ENCODE data around the gene DNTT.
A peak's percentile ranks its signal among the peaks of the same experiment; 100 is the strongest.

DNA sequence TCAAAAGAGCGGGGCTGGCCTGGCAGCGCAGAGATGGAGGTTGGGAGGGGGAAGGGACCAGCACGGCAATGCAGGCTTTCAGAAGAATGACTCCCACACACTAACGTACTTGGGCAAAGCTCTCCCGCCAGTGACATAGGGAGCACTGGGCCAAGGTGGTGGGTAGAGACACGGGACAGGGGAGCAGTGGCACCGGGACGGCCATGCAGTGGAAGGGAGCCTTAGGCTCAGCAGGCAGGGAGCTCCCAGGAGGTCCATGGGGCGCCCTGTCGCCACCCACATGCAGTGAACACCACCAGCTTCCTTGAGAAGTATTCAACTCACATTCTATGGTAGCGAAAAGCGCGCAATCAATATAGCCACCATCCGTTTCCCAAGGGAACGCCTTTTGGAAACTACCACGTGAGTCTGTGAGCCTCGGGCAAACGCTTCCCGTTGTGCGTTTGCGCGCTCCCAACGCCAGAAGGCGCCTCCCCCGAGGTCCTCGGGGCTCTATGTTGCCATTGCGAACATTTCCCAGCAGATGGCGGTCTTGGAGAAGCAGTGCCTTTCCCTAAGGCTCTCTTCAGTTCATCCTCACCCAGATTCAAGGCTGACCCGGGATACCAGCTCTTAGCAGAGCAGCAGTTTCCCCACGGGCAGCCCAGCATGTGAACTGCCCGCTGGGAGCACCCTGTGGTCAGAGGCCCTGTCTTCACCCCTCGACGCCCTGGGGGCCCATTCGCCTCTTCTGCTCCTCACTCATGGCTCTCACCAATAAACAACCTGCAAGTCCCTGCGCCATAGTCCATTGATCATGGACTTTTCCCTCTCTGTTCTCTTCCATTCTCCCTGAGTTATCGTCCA is 71.0 kb downstream of the DNTT start:
- TF ChIP-seq, protein P1, sequence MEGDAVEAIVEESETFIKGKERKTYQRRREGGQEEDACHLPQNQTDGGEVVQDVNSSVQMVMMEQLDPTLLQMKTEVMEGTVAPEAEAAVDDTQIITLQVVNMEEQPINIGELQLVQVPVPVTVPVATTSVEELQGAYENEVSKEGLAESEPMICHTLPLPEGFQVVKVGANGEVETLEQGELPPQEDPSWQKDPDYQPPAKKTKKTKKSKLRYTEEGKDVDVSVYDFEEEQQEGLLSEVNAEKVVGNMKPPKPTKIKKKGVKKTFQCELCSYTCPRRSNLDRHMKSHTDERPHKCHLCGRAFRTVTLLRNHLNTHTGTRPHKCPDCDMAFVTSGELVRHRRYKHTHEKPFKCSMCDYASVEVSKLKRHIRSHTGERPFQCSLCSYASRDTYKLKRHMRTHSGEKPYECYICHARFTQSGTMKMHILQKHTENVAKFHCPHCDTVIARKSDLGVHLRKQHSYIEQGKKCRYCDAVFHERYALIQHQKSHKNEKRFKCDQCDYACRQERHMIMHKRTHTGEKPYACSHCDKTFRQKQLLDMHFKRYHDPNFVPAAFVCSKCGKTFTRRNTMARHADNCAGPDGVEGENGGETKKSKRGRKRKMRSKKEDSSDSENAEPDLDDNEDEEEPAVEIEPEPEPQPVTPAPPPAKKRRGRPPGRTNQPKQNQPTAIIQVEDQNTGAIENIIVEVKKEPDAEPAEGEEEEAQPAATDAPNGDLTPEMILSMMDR (IDR thresholded peaks at IDR 0.05) = peak; percentile 58 to 99 (median 96)
- no peak for TF ChIP-seq POLR2A (IDR thresholded peaks at IDR 0.05)

All from Peyer's patch (tissue), 4 donors.